ENCODE results near the gene GSTA4. TPM values are rescaled to one million over a fixed set of nuclear protein-coding genes. Genes with fewer than 3 reads are reported as not detected.

The GSTA4 gene
- polyA plus RNA-seq, 1 experiment = 20.9 TPM

- Histone ChIP-seq H3K36me3 (ENCODE audit: control insufficient read depth, insufficient read depth, low read length) (no peaks in the 10 kb centered on the region), H3K27me3 (ENCODE audit: control insufficient read depth, insufficient read depth, low read length) (no peaks in the 10 kb centered on the region), H3K4me3 (ENCODE audit: low read depth, low read length) (no peak overlapping the region)
- POLR2A ChIA-PET = no interaction called here
- no peak for TF ChIP-seq CTCF (IDR thresholded peaks at IDR 0.05; ENCODE audit: insufficient read depth, low read depth, low read length)
- CTCF ChIA-PET = interaction anchor here (0.6 to 1.9 kb wide), 3 partner anchors 13 to 457 kb away, joined by 3 to 4 read pairs (median 3); no protein-coding TSS in a partner anchor
- DNase-seq (ENCODE audit: low read depth) = no peak
Observed at GRCh38 chr6:52981222-52981900, 13.7 kb downstream of the GSTA4 start.

GRCh38 chr6:52976591-52977035 lies 18.5 kb downstream of the GSTA4 start:
- CTCF ChIA-PET = interaction anchor here (0.8 kb wide), 1 partner anchor 67 kb away, joined by 3 read pairs; the partner anchor contains the start of gene GSTA3
- POLR2A ChIA-PET = no interaction called here

GRCh38 chr6:52976149-52976548 lies 18.9 kb downstream of the GSTA4 start:
- ChIA-PET POLR2A (no interaction called here), CTCF (interaction anchor here (0.8 kb wide), 1 partner anchor 67 kb away, joined by 3 read pairs; the partner anchor contains the start of gene GSTA3)
- no peaks in the 10 kb centered on the region for H3K27me3 ChIP-seq (ENCODE audit: control insufficient read depth, insufficient read depth, low read length)
- TF ChIP-seq CTCF (IDR thresholded peaks at IDR 0.05; ENCODE audit: insufficient read depth, low read depth, low read length) = no peak
- no peaks in the 10 kb centered on the region for H3K36me3 ChIP-seq (ENCODE audit: control insufficient read depth, insufficient read depth, low read length)
- no peak for DNase-seq (ENCODE audit: low read depth)
- H3K4me3 ChIP-seq (ENCODE audit: low read depth, low read length) = no peak overlapping the region

More at GRCh38 chr6:52976591-52977035, 18.5 kb downstream of the GSTA4 start:
- no peak for TF ChIP-seq CTCF (IDR thresholded peaks at IDR 0.05; ENCODE audit: insufficient read depth, low read depth, low read length)
- Histone ChIP-seq H3K27me3 (ENCODE audit: control insufficient read depth, insufficient read depth, low read length) (no peaks in the 10 kb centered on the region), H3K4me3 (ENCODE audit: low read depth, low read length) (no peak overlapping the region), H3K36me3 (ENCODE audit: control insufficient read depth, insufficient read depth, low read length) (no peaks in the 10 kb centered on the region)
- DNase-seq (ENCODE audit: low read depth) = no peak

GRCh38 chr6:52975580-52975979 lies 19.5 kb downstream of the GSTA4 start:
- no peak for DNase-seq (ENCODE audit: low read depth)
- 0 out of 2 replicates have a peak, but pooled peaks have one; percentile 10 for TF ChIP-seq CTCF (IDR thresholded peaks at IDR 0.05; ENCODE audit: insufficient read depth, low read depth, low read length)
- no peaks in the 10 kb centered on the region for H3K27me3 ChIP-seq (ENCODE audit: control insufficient read depth, insufficient read depth, low read length)
- H3K36me3 ChIP-seq (ENCODE audit: control insufficient read depth, insufficient read depth, low read length) = no peaks in the 10 kb centered on the region
- POLR2A ChIA-PET = no interaction called here
- H3K4me3 ChIP-seq (ENCODE audit: low read depth, low read length) = no peak overlapping the region
- CTCF ChIA-PET = no interaction called here

- no peaks in the 10 kb centered on the region for H3K36me3 ChIP-seq (ENCODE audit: control insufficient read depth, insufficient read depth, low read length)
- CTCF ChIA-PET = no interaction called here
- H3K4me3 ChIP-seq (ENCODE audit: low read depth, low read length) = no peak overlapping the region
- TF ChIP-seq CTCF (IDR thresholded peaks at IDR 0.05; ENCODE audit: insufficient read depth, low read depth, low read length) = no peak
- no peaks in the 10 kb centered on the region for H3K27me3 ChIP-seq (ENCODE audit: control insufficient read depth, insufficient read depth, low read length)
- no peak for DNase-seq (ENCODE audit: low read depth)
- POLR2A ChIA-PET = no interaction called here
Observed at GRCh38 chr6:52972989-52973388, 22.1 kb downstream of the GSTA4 start.

All from BJ (cell line).